Activated CD4-positive, alpha-beta T cell treated with anti-CD3 and anti-CD28 coated beads, Interleukin-2, amount 50 U/mL, for 1 hour (primary cell): ENCODE data around the gene KIF22.

Experiments used
- DNase-seq: peaks from one replicate; pipeline ENCODE4 v3.0.0-alpha.2; 2020

The KIF22 gene

DNA sequence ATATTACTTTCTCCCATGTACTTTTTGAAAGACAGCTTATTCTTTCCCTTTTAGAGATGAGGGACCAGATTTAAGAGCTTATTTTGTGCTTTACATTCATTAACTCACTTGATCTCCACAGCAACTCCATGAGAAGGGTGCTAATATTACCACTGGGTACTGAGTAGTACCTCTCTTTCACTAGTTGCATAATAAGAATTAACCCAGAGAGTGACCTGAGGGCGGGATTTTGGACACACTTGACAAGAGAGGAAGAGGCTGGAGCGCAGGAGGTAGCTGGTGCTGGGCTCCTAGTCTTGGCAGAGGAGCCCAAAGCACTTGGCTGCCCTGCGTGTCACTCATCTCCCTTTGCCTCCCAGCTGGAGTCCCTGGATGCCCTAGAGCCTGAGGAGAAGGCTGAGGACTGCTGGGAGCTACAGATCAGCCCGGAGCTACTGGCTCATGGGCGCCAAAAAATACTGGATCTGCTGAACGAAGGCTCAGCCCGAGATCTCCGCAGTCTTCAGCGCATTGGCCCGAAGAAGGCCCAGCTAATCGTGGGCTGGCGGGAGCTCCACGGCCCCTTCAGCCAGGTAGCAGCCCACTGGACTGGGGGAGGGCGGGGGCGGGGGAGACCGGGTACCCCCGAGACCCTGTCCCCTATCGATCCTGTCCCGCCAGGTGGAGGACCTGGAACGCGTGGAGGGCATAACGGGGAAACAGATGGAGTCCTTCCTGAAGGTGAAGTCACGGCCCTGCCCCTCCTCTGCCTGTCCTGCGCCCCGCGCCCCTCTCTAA is 14.1 kb downstream of the KIF22 start:
- DNase-seq, result no peak

- peak; percentile 97 for DNase-seq
Observed at GRCh38 chr16:29805232-29806098, 14.9 kb downstream of the KIF22 start.

DNA sequence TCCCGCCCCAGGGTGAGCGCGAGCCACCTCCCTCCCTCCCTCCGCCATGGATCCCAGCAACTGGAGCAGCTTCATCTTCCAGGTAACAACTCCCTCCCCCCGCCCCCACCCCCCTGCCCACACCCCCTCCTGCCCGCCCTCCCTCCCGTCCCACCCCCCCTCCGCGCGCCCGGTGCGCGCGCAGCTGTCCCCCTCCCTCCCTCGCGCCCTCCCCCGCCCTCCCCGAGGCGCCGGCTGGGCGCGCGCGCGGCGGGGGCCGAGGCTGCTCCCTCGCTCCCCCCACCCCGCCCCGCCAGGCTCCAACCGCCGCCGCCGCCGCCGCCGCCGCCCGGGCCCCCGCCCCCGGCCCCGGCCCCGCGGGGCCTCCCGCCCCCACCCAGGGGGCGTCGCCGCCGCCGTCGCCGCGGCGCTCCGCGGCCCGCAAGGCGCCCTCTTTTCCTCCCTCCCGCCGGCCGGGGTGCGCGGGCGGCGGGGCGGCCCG is 15.6 kb downstream of the KIF22 start, which contains the start of gene MAZ:
TSS of gene MAZ (plus strand) at position 431 of the 481 bp plus-strand sequence. CDS start 173 bp downstream, outside the sequence.
- peak; percentile 71 for DNase-seq

GRCh38 chr16:29806641-29807425 is 16.3 kb downstream of the KIF22 start:
- DNase-seq, result no peak

- DNase-seq, result peak; percentile 85
Observed at GRCh38 chr16:29807426-29808218, 17.1 kb downstream of the KIF22 start.

- no peak for DNase-seq
Observed at GRCh38 chr16:29808219-29808900, 17.8 kb downstream of the KIF22 start.

DNA sequence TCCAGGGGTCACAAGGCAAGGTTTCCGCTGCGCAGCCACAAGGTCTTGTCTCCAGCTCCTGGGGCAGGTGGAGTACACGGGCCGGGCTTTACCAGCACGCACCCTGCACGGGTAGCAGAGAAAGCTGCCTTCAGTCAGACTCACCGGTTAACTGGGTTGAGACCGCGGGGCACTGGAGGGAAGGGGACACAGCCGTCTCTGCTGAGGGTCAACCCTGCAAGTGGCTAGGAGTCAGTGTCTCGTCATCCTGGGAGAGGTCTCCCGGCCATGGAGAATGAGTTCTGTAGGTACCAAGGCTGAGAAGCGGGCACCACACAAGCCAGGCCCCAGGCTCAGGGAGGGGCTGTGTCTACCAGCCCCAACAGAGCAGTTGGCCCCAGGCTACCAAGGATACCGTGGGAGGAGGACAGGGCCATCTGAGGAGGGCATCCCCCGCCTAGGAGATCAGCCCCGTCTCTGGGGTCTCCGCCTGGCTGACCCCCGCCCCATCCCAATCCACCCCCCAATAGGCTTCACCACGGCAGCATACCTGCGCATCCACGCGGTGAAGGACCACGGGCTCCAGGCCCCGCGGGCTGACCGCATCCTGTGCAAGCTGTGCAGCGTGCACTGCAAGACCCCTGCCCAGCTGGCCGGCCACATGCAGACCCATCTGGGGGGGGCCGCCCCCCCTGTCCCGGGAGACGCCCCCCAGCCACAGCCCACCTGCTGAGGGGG is 18.6 kb downstream of the KIF22 start:
- no peak for DNase-seq

DNA sequence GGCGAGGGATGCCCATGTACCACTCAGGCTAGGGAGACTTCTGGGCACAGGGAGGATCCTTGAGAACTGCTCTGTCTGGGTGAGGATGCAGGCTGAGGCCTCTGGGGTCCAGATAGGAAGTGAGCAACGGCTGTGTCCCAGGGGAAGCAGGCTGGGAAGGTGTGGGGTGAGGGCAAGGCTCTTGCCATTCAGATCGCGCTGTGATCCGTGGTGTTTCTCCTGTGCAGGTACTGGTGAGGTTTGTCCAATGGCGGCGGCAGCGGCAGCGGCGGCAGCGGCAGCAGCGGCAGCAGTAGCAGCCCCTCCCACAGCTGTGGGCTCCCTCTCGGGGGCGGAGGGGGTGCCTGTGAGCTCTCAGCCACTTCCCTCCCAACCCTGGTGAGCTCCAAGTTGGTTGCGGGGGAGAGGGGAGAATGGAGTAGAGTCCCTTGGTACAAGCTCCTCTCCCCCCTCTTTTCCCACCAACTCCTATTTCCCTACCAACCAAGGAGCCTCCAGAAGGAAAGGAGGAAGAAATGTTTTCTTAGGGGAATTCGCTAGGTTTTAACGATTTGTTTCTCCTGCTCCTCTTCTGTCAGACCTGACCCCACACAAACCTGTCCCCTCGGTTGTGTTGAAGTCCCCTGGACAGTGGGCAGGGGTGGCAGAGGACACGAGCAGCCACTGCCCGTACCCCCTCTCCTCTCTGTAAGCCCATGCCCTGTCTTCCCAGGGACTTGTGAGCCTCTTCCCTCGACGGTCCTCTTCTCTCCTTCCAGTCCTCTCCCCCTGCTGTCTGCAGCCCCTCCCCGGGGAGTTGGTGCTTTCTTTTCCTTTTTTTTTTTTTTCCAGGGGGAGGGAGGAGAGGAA is 19.5 kb downstream of the KIF22 start:
- no peak for DNase-seq

- no peak for DNase-seq
Observed at GRCh38 chr16:29810699-29811169, 20.2 kb downstream of the KIF22 start.

DNA sequence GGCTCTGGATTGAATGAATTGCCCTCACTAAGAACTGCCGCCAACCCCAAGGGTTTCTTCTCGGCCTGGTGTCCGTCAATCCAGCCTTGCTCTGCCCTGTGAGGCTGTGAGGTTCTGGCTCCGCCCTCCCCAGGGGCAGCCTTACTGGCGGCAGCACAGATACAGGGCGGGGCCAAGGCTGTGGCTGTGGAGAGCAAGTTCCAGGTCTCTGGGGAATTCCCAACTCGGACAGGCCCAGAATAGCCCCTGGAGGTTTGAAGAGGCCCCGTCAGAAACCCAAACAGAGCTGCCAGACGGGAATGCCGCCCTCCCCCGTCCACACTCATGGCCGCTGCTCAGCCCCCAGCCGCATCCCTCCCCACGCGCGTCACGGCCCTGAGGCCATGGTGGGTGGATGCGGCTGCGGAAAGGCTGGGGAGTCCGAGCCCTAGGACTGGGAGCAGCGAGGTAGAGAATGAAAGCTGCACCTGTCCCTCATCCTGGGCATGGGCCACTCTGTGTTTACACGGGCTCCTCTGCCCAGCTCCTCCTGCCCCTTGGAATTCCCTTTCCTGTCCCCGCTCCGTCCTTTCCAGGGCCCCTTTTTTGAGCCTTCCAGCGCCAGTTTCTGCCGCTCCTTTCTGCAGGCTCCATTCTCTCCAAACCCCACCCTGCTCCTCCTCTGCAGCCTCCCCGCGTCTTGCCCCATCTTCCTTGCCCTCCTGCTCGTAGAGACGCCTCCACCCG is 20.8 kb downstream of the KIF22 start:
- peak; percentile 59 for DNase-seq

- DNase-seq, result no peak
Observed at GRCh38 chr16:29811896-29812665, 21.5 kb downstream of the KIF22 start, which contains the start of gene PRRT2. TSS of gene PRRT2 (plus strand) at chr16:29812193. CDS start at chr16:29813055, 862 bp downstream.

GRCh38 chr16:29812754-29813643 is 22.4 kb downstream of the KIF22 start:
- no peak for DNase-seq

DNA sequence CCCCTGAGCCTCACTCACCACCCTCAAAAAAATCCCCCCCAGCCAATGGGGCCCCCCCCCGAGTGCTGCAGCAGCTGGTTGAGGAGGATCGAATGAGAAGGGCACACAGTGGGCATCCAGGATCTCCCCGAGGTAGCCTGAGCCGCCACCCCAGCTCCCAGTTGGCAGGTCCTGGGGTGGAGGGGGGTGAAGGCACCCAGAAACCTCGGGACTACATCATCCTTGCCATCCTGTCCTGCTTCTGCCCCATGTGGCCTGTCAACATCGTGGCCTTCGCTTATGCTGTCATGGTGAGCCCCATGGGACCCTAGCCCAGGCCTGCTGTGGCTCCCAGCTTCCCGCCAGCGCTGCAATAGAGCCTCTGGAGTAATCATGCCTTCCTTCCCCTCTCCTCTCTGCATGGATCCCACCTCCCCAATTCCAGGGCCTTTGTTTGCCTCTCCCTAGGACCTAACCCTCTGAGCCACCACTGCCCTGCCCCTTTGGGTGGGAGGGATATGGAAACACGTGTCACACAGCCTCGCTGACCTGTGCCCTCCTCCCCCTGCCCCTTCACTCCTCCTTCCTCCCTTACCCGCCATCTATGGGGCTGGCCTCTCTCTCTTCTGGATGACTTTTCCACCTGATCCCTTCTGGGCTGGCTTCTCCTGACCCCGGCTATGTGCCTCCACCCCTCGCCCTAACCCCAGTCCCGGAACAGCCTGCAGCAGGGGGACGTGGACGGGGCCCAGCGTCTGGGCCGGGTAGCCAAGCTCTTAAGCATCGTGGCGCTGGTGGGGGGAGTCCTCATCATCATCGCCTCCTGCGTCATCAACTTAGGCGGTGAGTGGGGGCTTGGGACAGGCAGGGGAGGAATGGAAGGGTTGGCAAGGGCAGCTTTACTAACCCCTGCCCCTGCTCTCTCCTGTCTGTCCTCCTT is 23.4 kb downstream of the KIF22 start:
- no peak for DNase-seq

- no peak for DNase-seq
Observed at GRCh38 chr16:29814592-29814991, 24.0 kb downstream of the KIF22 start.

GRCh38 chr16:29815032-29815721 is 24.6 kb downstream of the KIF22 start:
- DNase-seq, result peak; percentile 56
